Transverse colon (tissue), 4 donors: Measurements from ENCODE around the gene KRTAP13-2.

Experiments used
- POLR2AphosphoS5 ChIP-seq, 3 donors: sonication (generic); formaldehyde crosslinking; IDR thresholded peaks; one replicate each; pipeline ENCODE4 v1.6.1; 2016; ENCODE audit warnings: antibody characterized with exemption in 3 of 3
- TF ChIP-seq, protein P1 (sequence below), 5 experiments: fragments of 200-600 bp in 3 of 5; fragments of 450-650 bp in 2 of 5; sonication (generic) in 3 of 5; IDR thresholded peaks; 1 replicate in 2 of 5; 2 replicates in 3 of 5; pipeline ENCODE4 v1.5.1; 2016 to 2017; ENCODE audit warnings: antibody characterized with exemption in 5 of 5, inconsistent platforms in 3 of 5, mild to moderate bottlenecking in 2 of 5, moderate library complexity in 1 of 5

DNA sequence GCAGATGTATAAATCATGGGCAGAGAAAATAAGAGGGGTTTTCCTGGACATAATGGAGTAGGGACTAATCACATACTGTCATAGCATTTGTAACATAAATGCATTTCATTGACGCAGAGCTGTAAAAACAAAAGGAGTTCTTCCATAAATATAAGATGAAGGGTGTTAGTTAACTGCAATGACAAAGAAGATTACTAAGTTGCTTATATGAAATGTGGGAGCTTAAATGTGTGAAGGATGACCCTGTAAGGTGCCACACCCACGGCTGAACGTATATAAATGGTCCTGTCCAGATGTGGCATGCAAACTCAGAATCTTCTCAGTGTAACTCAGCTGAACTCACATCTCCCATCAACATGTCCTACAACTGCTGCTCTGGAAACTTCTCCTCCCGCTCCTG, 23.7 kb upstream of the KRTAP13-2 start, which contains the start of gene KRTAP13-1:
- TF ChIP-seq, protein P1, sequence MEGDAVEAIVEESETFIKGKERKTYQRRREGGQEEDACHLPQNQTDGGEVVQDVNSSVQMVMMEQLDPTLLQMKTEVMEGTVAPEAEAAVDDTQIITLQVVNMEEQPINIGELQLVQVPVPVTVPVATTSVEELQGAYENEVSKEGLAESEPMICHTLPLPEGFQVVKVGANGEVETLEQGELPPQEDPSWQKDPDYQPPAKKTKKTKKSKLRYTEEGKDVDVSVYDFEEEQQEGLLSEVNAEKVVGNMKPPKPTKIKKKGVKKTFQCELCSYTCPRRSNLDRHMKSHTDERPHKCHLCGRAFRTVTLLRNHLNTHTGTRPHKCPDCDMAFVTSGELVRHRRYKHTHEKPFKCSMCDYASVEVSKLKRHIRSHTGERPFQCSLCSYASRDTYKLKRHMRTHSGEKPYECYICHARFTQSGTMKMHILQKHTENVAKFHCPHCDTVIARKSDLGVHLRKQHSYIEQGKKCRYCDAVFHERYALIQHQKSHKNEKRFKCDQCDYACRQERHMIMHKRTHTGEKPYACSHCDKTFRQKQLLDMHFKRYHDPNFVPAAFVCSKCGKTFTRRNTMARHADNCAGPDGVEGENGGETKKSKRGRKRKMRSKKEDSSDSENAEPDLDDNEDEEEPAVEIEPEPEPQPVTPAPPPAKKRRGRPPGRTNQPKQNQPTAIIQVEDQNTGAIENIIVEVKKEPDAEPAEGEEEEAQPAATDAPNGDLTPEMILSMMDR (IDR thresholded peaks at IDR 0.05): no peak
- no peak for TF ChIP-seq POLR2AphosphoS5 (IDR thresholded peaks at IDR 0.05)
